Sigmoid colon (tissue), 4 donors: ENCODE results near the gene ZNF771.

ENCODE experiments used
- EP300 ChIP-seq, 4 donors: sonication (generic); formaldehyde crosslinking; IDR thresholded peaks; one replicate each; pipeline ENCODE4 v1.6.1; 2017; ENCODE audit warnings: antibody characterized with exemption in 4 of 4
- POLR2A ChIP-seq, 2 donors: fragments of 450-650 bp; IDR thresholded peaks; one replicate each; pipeline ENCODE4 v1.6.1; 2016; ENCODE audit warnings: antibody characterized with exemption in 2 of 2, mild to moderate bottlenecking in 2 of 2, moderate library complexity in 2 of 2
- POLR2AphosphoS5 ChIP-seq, 4 donors: sonication (generic); formaldehyde crosslinking; IDR thresholded peaks; one replicate each; pipeline ENCODE4 v1.6.1; 2017; ENCODE audit warnings: antibody characterized with exemption in 4 of 4
- TF ChIP-seq, protein P1 (sequence below), 4 experiments: fragments of 450-650 bp in 3 of 4; fragments of 200-600 bp in 1 of 4; IDR thresholded peaks; one replicate each; pipeline ENCODE4 v1.5.1; 2016 to 2019; ENCODE audit warnings: antibody characterized with exemption in 4 of 4, mild to moderate bottlenecking in 3 of 4, moderate library complexity in 2 of 4

DNA sequence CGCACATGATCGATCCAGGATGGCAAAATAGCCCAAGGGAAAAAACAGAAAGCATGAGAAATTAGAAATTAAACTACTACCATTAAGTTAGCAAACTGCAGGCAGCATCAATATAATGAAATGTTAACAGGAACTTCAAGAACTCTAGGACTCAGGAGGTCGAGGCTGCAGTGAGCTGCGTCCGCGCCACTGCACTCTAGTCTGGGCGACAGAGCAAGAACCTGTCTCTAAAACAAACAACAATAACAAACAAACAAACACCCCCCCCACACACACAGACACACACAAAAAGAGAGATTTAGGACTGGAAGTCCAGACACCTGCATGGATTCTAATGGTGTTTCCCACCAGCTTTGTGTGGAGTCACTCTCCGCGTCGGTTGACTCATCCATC, 38.8 kb downstream of the ZNF771 start:
- TF ChIP-seq, protein P1, sequence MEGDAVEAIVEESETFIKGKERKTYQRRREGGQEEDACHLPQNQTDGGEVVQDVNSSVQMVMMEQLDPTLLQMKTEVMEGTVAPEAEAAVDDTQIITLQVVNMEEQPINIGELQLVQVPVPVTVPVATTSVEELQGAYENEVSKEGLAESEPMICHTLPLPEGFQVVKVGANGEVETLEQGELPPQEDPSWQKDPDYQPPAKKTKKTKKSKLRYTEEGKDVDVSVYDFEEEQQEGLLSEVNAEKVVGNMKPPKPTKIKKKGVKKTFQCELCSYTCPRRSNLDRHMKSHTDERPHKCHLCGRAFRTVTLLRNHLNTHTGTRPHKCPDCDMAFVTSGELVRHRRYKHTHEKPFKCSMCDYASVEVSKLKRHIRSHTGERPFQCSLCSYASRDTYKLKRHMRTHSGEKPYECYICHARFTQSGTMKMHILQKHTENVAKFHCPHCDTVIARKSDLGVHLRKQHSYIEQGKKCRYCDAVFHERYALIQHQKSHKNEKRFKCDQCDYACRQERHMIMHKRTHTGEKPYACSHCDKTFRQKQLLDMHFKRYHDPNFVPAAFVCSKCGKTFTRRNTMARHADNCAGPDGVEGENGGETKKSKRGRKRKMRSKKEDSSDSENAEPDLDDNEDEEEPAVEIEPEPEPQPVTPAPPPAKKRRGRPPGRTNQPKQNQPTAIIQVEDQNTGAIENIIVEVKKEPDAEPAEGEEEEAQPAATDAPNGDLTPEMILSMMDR (IDR thresholded peaks at IDR 0.05), result no peak
- TF ChIP-seq POLR2AphosphoS5 (IDR thresholded peaks at IDR 0.05) (no peak), POLR2A (IDR thresholded peaks at IDR 0.05) (no peak), EP300 (IDR thresholded peaks at IDR 0.05) (no peak)
